ENCODE measurements around the gene HHLA2.

Gene HHLA2

DNA sequence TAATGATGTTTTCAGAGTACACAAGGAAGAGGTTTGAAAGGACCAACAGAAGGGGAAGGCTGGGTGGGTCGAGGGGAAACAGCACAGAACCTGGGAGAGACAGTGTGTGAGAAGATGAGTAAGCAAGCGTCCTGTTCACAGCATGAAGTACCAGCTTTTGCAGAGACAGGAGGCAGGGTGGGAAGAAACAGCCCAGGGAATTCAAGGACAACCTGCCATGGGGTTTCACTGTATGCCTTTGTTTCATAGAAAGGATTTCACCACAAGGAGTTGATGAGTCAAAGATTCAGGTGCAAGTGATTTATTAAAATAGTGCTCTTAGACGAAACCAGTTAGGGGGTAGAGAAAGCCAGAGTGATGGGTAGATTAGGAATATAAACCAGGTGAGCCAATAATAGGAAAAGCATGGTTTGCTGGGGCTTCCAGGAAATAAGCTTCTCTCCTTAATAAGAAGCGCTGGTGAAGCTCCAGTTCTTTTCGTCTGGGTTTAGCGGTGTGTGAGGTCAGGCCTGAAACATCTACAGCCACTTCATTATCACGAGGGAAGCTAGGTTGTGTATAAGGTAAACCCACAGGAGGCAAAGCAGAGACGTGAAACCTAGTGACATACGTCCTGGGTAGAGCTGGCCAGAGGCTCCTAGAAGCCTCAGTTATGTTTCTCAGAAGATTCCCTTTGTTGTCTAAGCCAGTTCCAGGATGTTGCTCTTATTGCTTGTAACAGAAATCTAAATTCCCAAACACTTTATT lies 3.9 kb downstream of the HHLA2 start:
- DNase-seq (ENCODE audit: low read depth): no peak

DNA sequence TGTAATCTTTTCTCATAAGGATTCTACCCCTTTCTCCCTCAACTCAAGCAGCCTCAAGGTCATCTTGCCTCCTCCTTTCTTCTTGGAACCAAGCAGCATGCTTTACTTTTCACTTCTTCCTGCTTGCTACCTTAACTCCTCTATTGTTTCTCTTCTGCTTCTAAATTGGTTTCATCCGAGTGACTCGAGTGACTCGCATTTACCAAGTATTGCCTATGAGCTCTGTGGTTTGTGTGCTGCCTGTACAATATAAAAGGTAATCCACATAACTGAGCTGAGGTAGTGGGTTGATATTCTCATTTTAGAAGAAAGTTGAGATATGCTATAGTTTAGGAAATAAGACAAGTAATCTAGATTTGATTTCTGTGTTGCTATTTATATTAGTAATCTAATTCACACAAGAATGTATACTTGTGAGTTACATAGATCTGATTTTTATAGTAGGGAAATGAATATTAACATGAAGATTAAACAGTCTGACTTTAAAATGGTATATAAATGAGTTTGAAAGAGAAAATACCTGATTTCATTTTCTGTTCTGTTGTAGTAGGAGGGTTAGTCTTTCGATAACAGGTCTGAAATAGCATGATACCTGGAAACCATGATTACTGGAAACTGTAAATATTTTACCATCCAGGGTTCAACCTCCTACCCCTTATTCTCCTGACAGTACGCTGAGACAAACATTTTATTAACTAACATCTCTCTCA lies 5.5 kb downstream of the HHLA2 start:
- no peak for DNase-seq (ENCODE audit: low read depth)

DNA sequence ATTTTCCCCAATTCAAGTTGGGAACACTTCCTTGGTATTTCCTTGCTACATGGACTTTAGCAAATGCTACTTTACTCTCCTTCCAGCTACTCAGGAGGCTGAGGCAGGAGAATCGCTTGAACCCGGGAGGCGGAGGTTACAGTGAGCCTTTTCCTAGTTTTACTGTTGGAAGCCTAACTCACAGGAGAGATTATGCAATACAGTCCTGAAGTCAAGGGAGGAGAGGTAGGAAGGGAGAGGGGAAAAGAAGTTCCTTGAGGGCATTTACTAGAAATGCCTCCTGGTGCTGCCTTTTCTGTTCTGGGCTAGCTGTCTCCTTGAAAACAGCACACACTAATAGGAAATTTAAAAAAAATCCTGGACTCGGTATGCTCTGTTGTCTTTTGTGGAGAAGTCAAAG lies 6.2 kb downstream of the HHLA2 start:
- no peak for DNase-seq (ENCODE audit: low read depth)

DNA sequence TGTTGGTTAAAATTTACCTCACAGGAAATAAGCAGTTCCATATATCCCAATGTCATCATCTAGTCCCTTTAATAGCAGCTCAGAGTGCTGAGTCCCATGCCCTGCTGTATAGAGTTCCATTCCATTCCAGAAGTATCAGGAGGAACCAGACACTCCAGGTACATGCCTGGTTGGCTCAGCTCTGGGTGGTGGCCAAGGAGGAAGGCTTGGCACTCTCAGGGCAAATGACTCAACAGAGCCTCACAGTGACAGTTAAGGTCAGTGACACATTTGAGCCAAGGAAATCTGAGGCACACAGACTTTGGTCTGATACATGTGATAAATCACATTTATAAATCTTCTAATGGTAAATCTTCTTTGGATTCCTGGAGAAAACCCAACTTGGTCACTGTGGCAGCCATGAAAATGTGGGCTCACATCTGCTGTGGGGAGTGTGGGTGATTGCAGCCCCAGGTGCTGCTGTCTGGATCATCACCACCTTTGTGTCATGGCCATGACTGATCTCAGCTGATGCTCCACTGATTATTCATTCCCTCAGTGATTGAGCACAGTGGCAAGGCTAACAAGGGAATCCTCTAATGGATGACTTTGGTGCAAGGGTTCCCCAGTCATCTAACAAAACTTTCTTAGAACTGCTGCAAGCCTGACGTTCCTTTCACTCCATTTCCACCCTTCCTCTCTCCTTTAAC lies 9.3 kb downstream of the HHLA2 start:
- peak; percentile 8 for DNase-seq (ENCODE audit: low read depth)

DNA sequence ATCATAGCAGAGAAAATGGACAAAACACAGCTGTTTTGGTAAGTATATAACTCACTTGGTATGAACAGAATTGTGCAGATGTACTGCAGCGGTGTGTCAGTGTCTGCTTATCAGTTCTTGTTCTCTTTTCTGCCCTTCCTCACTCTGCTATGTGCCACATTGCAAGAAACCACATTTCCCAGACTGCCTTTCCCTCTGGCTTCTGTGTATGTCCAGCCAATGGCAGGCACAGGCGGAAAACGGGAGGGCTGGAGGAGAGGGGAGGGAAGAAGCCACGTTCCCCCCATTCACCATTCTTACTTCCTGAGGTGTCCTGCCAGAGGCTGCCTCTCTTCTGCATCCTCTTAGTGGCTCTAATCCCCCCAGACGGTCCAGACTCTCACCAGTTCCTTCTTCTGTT lies 15.4 kb downstream of the HHLA2 start:
- no peak for DNase-seq (ENCODE audit: low read depth)

DNA sequence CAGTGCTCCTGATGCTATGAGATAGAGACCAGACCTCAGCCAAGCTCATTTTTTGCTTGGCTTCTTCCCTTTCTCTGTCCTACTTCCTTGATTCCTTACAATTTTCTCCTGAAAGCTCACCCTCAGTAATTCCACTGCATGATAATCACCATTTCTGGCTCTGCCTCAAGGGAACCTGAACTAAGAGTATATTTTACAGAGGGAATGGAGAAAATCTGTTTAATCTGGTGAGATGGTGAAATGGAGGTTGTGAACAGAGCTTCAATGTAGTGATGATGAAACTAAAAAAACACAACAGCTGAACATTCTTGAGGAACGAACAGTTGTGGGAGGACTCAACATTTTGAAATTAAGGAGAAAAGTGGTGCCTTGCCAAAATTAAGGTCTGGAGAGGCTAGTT lies 16.3 kb downstream of the HHLA2 start:
- no peak for DNase-seq (ENCODE audit: low read depth)

GRCh38 chr3:108315767-108316301 lies 19.5 kb downstream of the HHLA2 start:
- DNase-seq (ENCODE audit: low read depth): no peak

DNA sequence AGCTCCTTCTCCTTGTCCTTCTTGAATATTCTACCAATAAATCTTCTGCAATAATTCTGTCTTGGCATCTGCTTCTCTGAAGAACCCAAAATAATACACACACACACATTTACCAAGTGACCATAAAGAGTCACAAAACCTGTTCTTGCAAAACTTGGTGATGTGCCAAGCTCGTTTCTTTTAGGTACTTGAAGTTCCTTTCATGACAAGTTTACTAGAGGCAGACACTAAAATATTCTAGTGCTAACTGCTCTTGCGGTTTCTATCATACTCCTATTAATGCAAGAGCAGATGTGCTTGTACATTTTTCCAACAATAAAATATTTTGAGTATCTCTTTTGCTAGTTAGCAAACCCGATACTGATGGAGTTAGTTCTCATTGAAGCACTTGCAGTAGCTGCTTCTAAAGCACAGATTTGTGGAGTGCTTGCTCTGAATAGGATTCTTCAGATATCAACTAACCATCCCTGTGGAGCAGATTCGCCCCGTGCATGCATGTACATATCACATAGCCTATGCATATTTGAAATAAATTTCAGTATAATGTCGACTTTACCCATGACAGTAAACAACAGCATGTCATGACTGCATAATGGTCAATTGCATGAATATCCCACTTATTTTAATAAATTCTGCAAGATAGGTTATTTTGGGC lies 23.2 kb downstream of the HHLA2 start:
- no peak for DNase-seq (ENCODE audit: low read depth)

GRCh38 chr3:108320746-108321350 lies 24.5 kb downstream of the HHLA2 start:
- DNase-seq (ENCODE audit: low read depth): no peak

- DNase-seq (ENCODE audit: low read depth): no peak
These were observed 26.0 kb downstream of the HHLA2 start for GRCh38 chr3:108322352-108322751.

GRCh38 chr3:108324177-108324576 lies 27.8 kb downstream of the HHLA2 start:
- no peak for DNase-seq (ENCODE audit: low read depth)

DNA sequence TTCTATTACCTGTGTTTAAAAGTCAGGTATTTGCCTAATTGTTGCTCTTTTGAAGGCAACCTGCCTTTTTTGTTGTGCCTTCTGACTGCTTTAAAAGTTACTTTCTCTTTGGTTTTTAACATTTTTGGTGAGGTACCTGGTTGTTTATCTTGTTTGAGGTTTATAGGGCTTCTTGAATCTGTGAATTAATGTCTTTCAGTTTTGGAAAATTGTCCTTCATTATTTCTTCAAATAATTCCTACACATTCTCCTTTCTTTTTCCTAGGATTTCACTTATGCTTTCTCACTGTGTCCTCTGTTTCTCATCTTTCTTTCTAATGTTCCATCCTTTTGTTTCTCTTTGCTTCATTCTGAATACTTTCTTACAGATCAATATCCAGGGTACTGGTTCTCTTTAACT lies 30.8 kb downstream of the HHLA2 start:
- no peak for DNase-seq (ENCODE audit: low read depth)

- no peak for DNase-seq (ENCODE audit: low read depth)
These were observed 32.6 kb downstream of the HHLA2 start for GRCh38 chr3:108328821-108329486.

DNA sequence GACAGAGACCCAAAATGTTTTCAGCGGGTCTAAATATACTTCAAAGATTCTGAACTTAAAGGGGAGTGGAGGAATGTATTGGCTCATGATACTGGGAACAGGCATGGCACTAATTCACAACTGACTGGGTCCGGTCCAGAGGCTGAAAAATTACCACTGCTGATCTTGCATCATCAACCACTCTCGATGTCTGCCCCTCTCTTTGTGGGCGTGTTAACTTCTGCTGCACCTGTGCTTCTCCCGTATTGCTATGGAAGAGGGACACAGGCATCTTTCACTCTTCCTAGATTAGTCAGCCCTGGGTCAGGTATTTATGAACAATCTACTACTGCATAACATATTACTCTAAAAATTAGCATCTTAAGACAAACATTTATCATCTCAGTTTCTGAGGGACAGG lies 33.2 kb downstream of the HHLA2 start:
- DNase-seq (ENCODE audit: low read depth): no peak

GRCh38 chr3:108329947-108330346 lies 33.6 kb downstream of the HHLA2 start:
- DNase-seq (ENCODE audit: low read depth): no peak

DNA sequence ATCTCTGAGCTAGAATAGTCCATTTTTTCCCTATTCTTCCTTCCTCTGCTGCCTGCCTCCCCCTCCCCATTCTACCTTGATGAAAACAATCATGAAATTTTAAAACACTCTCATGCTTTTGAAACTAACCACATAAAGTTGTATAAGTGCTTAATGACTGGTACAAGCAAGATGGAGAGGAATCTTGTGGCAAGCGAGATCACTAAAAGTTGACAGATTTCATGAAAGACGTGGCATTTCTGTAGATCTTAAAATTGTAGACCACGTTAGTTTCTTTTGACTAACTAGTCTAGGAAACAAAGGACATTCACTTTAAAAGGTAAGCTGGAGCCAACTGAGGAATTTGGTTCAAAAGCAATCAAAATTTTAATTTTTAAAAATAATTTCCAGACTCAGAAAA lies 35.4 kb downstream of the HHLA2 start:
- no peak for DNase-seq (ENCODE audit: low read depth)

DNA sequence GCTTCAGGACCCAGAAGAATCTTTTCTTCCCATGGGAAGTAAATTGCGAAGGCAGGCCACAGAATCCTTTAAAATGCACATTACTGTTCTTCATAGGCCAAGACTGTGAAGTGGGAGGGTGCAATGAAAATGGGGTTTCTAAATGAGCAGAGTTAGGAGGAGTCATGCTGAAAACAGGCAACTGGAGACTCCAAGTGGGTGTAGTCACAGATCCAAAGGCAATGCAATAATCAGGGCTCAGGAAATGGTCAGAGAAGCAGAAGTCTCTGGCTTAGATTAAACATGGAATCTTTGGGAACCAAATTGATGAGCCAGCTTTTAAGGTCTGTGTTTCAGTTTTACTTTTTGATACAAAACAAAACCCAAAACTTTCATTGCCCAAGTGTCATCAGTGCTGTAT lies 37.6 kb downstream of the HHLA2 start:
- DNase-seq (ENCODE audit: low read depth): no peak

GRCh38 chr3:108334701-108335100 lies 38.4 kb downstream of the HHLA2 start:
- no peak for DNase-seq (ENCODE audit: low read depth)

GRCh38 chr3:108338901-108339545 lies 42.7 kb downstream of the HHLA2 start:
- DNase-seq (ENCODE audit: low read depth): no peak

GRCh38 chr3:108341911-108342310 lies 45.6 kb downstream of the HHLA2 start:
- DNase-seq (ENCODE audit: low read depth): no peak
